HG02610 (cell line): Measurements from ENCODE around the gene LAMB4.

Experiments used
- ATAC-seq: cut with Tn5 transposase; IDR thresholded peaks from one replicate; pipeline ENCODE4 v1.9.1; 2021; ENCODE audit warnings: mild to moderate bottlenecking, moderate library complexity; ENCODE audit not compliant: unreplicated experiment

Gene LAMB4

GRCh38 chr7:108142675-108143259 lies 12.6 kb upstream of the LAMB4 start:
- ATAC-seq: no peak

- no peak for ATAC-seq
These were observed 12.0 kb upstream of the LAMB4 start for GRCh38 chr7:108142180-108142579.

GRCh38 chr7:108140671-108141070 lies 10.5 kb upstream of the LAMB4 start:
- no peak for ATAC-seq

GRCh38 chr7:108138911-108139310 lies 8.8 kb upstream of the LAMB4 start:
- ATAC-seq: no peak

- no peak for ATAC-seq
These were observed 7.8 kb upstream of the LAMB4 start for GRCh38 chr7:108137993-108138392.

GRCh38 chr7:108137040-108137439 lies 6.9 kb upstream of the LAMB4 start:
- no peak for ATAC-seq

GRCh38 chr7:108136191-108136688 lies 6.1 kb upstream of the LAMB4 start:
- ATAC-seq: peak; percentile 10

GRCh38 chr7:108135446-108136190 lies 5.5 kb upstream of the LAMB4 start:
- ATAC-seq: peak; percentile 97

GRCh38 chr7:108134486-108134885 lies 4.3 kb upstream of the LAMB4 start:
- ATAC-seq: no peak

- no peak for ATAC-seq
These were observed 2.5 kb upstream of the LAMB4 start for GRCh38 chr7:108132551-108133265.

- ATAC-seq: no peak
These were observed 869 bp downstream of the LAMB4 start for GRCh38 chr7:108129018-108129965.

GRCh38 chr7:108128514-108128913 lies 1.6 kb downstream of the LAMB4 start:
- ATAC-seq: no peak

GRCh38 chr7:108127461-108127860 lies 2.7 kb downstream of the LAMB4 start:
- no peak for ATAC-seq

GRCh38 chr7:108124820-108125219 lies 5.3 kb downstream of the LAMB4 start:
- ATAC-seq: no peak

- ATAC-seq: peak; percentile 77
These were observed 8.0 kb downstream of the LAMB4 start for GRCh38 chr7:108122181-108122580.

GRCh38 chr7:108120933-108121332 lies 9.2 kb downstream of the LAMB4 start:
- no peak for ATAC-seq

- ATAC-seq: no peak
These were observed 10.0 kb downstream of the LAMB4 start for GRCh38 chr7:108120196-108120595.

- ATAC-seq: no peak
These were observed 11.2 kb downstream of the LAMB4 start for GRCh38 chr7:108118959-108119358.

GRCh38 chr7:108114117-108114841 lies 15.9 kb downstream of the LAMB4 start:
- peak; percentile 86 for ATAC-seq

- ATAC-seq: no peak
These were observed 17.5 kb downstream of the LAMB4 start for GRCh38 chr7:108112683-108113082.
